HepG2 (cell line): ENCODE results near the gene EMILIN1. TPM values are rescaled to one million over a fixed set of nuclear protein-coding genes. Genes with fewer than 3 reads are reported as not detected.

Experiments
- ATAC-seq: fragments of 200-7000 bp; cut with Tn5 transposase; 3 replicates; pipeline ENCODE4 v1.9.1; 2020; ENCODE audit warnings: mild to moderate bottlenecking, moderate library complexity
- BruUV-seq: library from RNA; stranded (reverse); fragments of 400-500 nt; replicated peaks from 2 replicates; lab custom pipeline; 2021; lab: Mats Ljungman, UMichigan
- CTCF ChIA-PET: fragments of 300-600 bp; formaldehyde crosslinking; extraction: SDS; loops from one replicate; lab custom pipeline; 2021; ENCODE audit warnings: low total read pairs, inconsistent platforms, low intra/inter-chr PET ratio; lab: Yijun Ruan, JAX
- POLR2A ChIA-PET: fragments of 350-600 bp; sonication (Branson Sonifier 250); formaldehyde crosslinking; loops from one replicate; lab custom pipeline; 2020; ENCODE audit warnings: antibody characterized with exemption, inconsistent platforms; lab: Yijun Ruan, JAX
- DNase-seq: peaks from one replicate; pipeline ENCODE4 v3.0.0-alpha.2; 2015; ENCODE audit warnings: low spot score
- FAIRE-seq: peaks from 3 replicates; lab custom pipeline; 2011; peaks lifted over from hg19 to GRCh38; lab: Jason Lieb, UNC
- H2AFZ ChIP-seq: one replicate; pipeline ENCODE4 v1.6.1; 2011; ENCODE audit warnings: low read length, inconsistent platforms
- H3K27ac ChIP-seq: fragments of 300-600 bp; 3 replicates; pipeline ENCODE4 v1.8.0; 2011; ENCODE audit warnings: mixed run types, mild to moderate bottlenecking, mixed read lengths, low read length, inconsistent platforms; ENCODE audit not compliant: insufficient read depth; ENCODE audit errors: extremely low read length
- H3K27me3 ChIP-seq, 2 experiments: fragments of 200-600 bp in 1 of 2; 2 replicates in 1 of 2; 3 replicates in 1 of 2; pipeline versions ENCODE4 v1.6.0 to v1.8.0; 2011; ENCODE audit warnings: low read length in 2 of 2, mild to moderate bottlenecking in 2 of 2, moderate library complexity in 2 of 2, inconsistent platforms in 1 of 2; ENCODE audit not compliant: insufficient read depth in 2 of 2, control insufficient read depth in 1 of 2
- H3K36me3 ChIP-seq, 2 experiments: fragments of 200-600 bp in 1 of 2; replicated peaks in 1 of 2; 2 replicates in 1 of 2; 3 replicates in 1 of 2; pipeline versions ENCODE4 v1.5.1 to v1.8.0; 2011; ENCODE audit warnings: low read length in 2 of 2, inconsistent platforms in 1 of 2; ENCODE audit not compliant: insufficient read depth in 2 of 2, control insufficient read depth in 1 of 2
- H3K4me1 ChIP-seq: 2 replicates; pipeline ENCODE4 v1.5.1; 2012; ENCODE audit warnings: low read length, inconsistent platforms; ENCODE audit not compliant: insufficient read depth
- H3K4me2 ChIP-seq: 2 replicates; pipeline ENCODE4 v1.6.0; 2011; ENCODE audit warnings: low read depth, low read length, inconsistent platforms
- H3K4me3 ChIP-seq, 3 experiments: fragments of 200-600 bp in 1 of 3; sonication (generic), shearing (Covaris generic) in 1 of 3; replicated peaks in 1 of 3; 2 replicates each; pipeline ENCODE4 v1.5.1; 2011 to 2016; ENCODE audit warnings: low read length in 3 of 3, inconsistent platforms in 2 of 3, low read depth in 2 of 3, mild to moderate bottlenecking in 2 of 3, control low read depth in 1 of 3, mixed read lengths in 1 of 3; ENCODE audit not compliant: insufficient read depth in 1 of 3
- H3K79me2 ChIP-seq: one replicate; pipeline ENCODE4 v1.6.1; 2011; ENCODE audit warnings: low read length, inconsistent platforms; ENCODE audit not compliant: insufficient read depth
- H3K9ac ChIP-seq: 2 replicates; pipeline ENCODE4 v1.6.0; 2011; ENCODE audit warnings: mild to moderate bottlenecking, low read depth, low read length, inconsistent platforms; ENCODE audit not compliant: insufficient read depth
- H3K9me3 ChIP-seq: 2 replicates; pipeline ENCODE4 v1.5.1; 2012; ENCODE audit warnings: mild to moderate bottlenecking, low read length
- H4K20me1 ChIP-seq: 2 replicates; pipeline ENCODE4 v1.6.0; 2011; ENCODE audit warnings: inconsistent platforms, mild to moderate bottlenecking, low read length, moderate library complexity; ENCODE audit not compliant: insufficient read depth
- ATF4 ChIP-seq, 2 experiments: fragments of 450-650 bp in 1 of 2; sonication (generic) in 1 of 2; formaldehyde crosslinking; IDR thresholded peaks; 2 replicates each; pipeline versions ENCODE4 v1.5.0 to v1.8.0; 2020 to 2022; ENCODE audit warnings: mild to moderate bottlenecking in 1 of 2, missing genetic modification reagents in 1 of 2
- BRD4 ChIP-seq: sonication (generic); formaldehyde crosslinking; IDR thresholded peaks from 2 replicates; pipeline ENCODE4 v1.4.0; 2020; ENCODE audit warnings: missing genetic modification reagents
- NFYB ChIP-seq: sonication (generic); formaldehyde crosslinking; IDR thresholded peaks from 2 replicates; pipeline ENCODE4 v1.4.0; 2020; ENCODE audit warnings: missing genetic modification reagents
- NR2F6 ChIP-seq, 2 experiments: IDR thresholded peaks; 2 replicates each; pipeline ENCODE4 v1.6.1; 2016; ENCODE audit warnings: antibody characterized with exemption in 1 of 2, mild to moderate bottlenecking in 1 of 2
- PPARG ChIP-seq: conservative IDR thresholded peaks from 2 replicates; pipeline ENCODE4 v1.6.1; 2016; ENCODE audit warnings: missing biosample characterization, missing genetic modification reagents
- SIX1 ChIP-seq: sonication (generic); formaldehyde crosslinking; IDR thresholded peaks from 2 replicates; pipeline ENCODE4 v1.4.0; 2020; ENCODE audit warnings: missing genetic modification reagents, borderline replicate concordance
- SNAPC5 ChIP-seq: sonication (generic); formaldehyde crosslinking; IDR thresholded peaks from 2 replicates; pipeline ENCODE4 v1.8.1; 2023; ENCODE audit warnings: mild to moderate bottlenecking, missing genetic modification reagents, borderline replicate concordance
- TCF7 ChIP-seq: sonication (generic); IDR thresholded peaks from 2 replicates; pipeline ENCODE4 v1.6.1; 2016; ENCODE audit warnings: antibody characterized with exemption, low read depth
- TEAD3 ChIP-seq: optimal IDR thresholded peaks from 2 replicates; pipeline ENCODE3; 2016; ENCODE audit warnings: borderline replicate concordance
- ZNF280B ChIP-seq: sonication (generic); formaldehyde crosslinking; IDR thresholded peaks from 2 replicates; pipeline ENCODE4 v1.5.0; 2020; ENCODE audit warnings: missing genetic modification reagents, mild to moderate bottlenecking, borderline replicate concordance
- ZNF430 ChIP-seq: sonication (generic); formaldehyde crosslinking; IDR thresholded peaks from 2 replicates; pipeline ENCODE4 v1.9.0; 2021; ENCODE audit warnings: mild to moderate bottlenecking, missing genetic modification reagents
- ZNF546 ChIP-seq: sonication (generic); formaldehyde crosslinking; conservative IDR thresholded peaks from 2 replicates; pipeline ENCODE4 v1.8.1; 2023; ENCODE audit warnings: mild to moderate bottlenecking, missing genetic modification reagents
- ZNF550 ChIP-seq: sonication (generic); formaldehyde crosslinking; IDR thresholded peaks from 2 replicates; pipeline ENCODE4 v1.4.0; 2020; ENCODE audit warnings: mild to moderate bottlenecking, missing genetic modification reagents, borderline replicate concordance
- ZNF577 ChIP-seq: sonication (generic); formaldehyde crosslinking; IDR thresholded peaks from 2 replicates; pipeline ENCODE4 v1.4.0; 2020; ENCODE audit warnings: mild to moderate bottlenecking, low read depth, missing genetic modification reagents, borderline replicate concordance
- ZNF639 ChIP-seq: conservative IDR thresholded peaks from 2 replicates; pipeline ENCODE4 v1.6.1; 2018; ENCODE audit warnings: missing genetic modification reagents
- WGBS: methylation state at CpG from one replicate; pipeline ENCODE4 v1.1.6; 2017; ENCODE audit warnings: low lambda C conversion rate; 5-methylcytosine and 5-hydroxymethylcytosine counted together
- in situ Hi-C: cut with HindIII; loops from 2 replicates; pipeline ENCODE4 v1.10.0; 2017; ENCODE audit warnings: low pct_unique_long_range_greater_than_20kb; ENCODE audit not compliant: extremely low pct_ligation_motif_present
- intact Hi-C: fragments of 100-400 bp; cut with micrococcal nuclease; formaldehyde crosslinking; loops from one replicate; pipeline ENCODE4 v1.10.0; 2022; ENCODE audit not compliant: unreplicated experiment
- polyA plus RNA-seq, 8 experiments: library from polyadenylated mRNA; depleted of rRNA in 3 of 8; stranded (reverse) in 7 of 8; unstranded in 1 of 8; fragments of >200 nt; fragmentation: Illumina TruSeq in 4 of 8; extraction: Trizol in 4 of 8; gene quantifications; 2 replicates each; pipeline versions ENCODE4 v1.2.1 to v1.2.3, GENCODE V29; 2011 to 2016; ENCODE audit warnings: low read depth in 4 of 8, missing spikeins in 1 of 8, mixed read lengths in 1 of 8; ENCODE audit not compliant: insufficient read depth in 1 of 8
- total RNA-seq, 5 experiments: library from RNA; depleted of rRNA; stranded (reverse); fragments of >200 nt; fragmentation: Illumina TruSeq; extraction: Trizol; gene quantifications; 2 replicates each; pipeline ENCODE4 v1.2.3, GENCODE V29; 2016; ENCODE audit warnings: low read depth in 1 of 5

The EMILIN1 gene
- total and polyA plus RNA-seq, 2 of the 13 experiments (the other 11 are each of a cell fraction or from before 2014, with no cell fraction given), result 8.1 to 9.7 TPM

- WGBS, result 35% methylated on average over 21 of the region's 52 CpGs
- Histone ChIP-seq H3K79me2 (peaks cover 8% of the 10 kb centered on the region), H2AFZ (peak overlapping the region; percentile 68), H3K36me3 (peaks cover 2 to 18% of the 10 kb centered on the region in 2 experiments; a peak in 4 of 5 replicates), H3K4me2 (peak overlapping the region; percentile 99), H3K9ac (peak overlapping the region; percentile 77), H3K9me3 (no peaks in the 10 kb centered on the region), H3K4me1 (peaks cover 24% of the 10 kb centered on the region), H3K27ac (peak overlapping the region; percentile 81), H3K4me3 (peak overlapping the region; percentile 86 to 97 (median 91)), H3K27me3 (no peaks in the 10 kb centered on the region; a peak in 1 of 5 replicates), H4K20me1 (peaks cover 3% of the 10 kb centered on the region; the same call in 1 of the 2 replicates)
- BruUV-seq, result no TSS peak
- ChIA-PET CTCF (interaction anchor here (1.0 kb wide), 1 partner anchor 36 kb away, joined by 3 read pairs; no protein-coding TSS in a partner anchor), POLR2A (interaction anchor here (0.8 to 6.4 kb wide), 17 partner anchors 8 to 379 kb away, joined by 3 to 100 read pairs (median 15); partner anchors contain the start of genes ATRAID, EMILIN1, KHK and NRBP1)
- in situ Hi-C loops (no loop called here), intact Hi-C loops (loop anchor here (1.0 to 2.0 kb wide), 3 partner anchors 17 to 37 kb away; partner anchors contain the start of genes EMILIN1, KHK and TMEM214)
- DNase-seq, result no peak
- FAIRE-seq, result no peak
- ATAC-seq, result peak; percentile 51
- TF ChIP-seq ZNF639 (CRISPR knock-in tag), result peak; percentile 20; the same call in 1 of the 2 replicates
- peak; percentile 31; the same call in 1 of the 2 replicates for TF ChIP-seq ZNF430 (CRISPR knock-in tag)
- TF ChIP-seq ZNF550 (CRISPR knock-in tag), result 0 out of 2 replicates have a peak, but pooled peaks have one; percentile 22
- no peak for TF ChIP-seq SIX1 (CRISPR knock-in tag)
- peak; percentile 64; the same call in 1 of the 2 replicates for TF ChIP-seq ZNF546
- TF ChIP-seq NFYB (CRISPR knock-in tag), result no peak
- TF ChIP-seq NR2F6 (IDR thresholded peaks at IDR 0.05), result no peak; the same call in 1 of the 2 replicates
- TF ChIP-seq NR2F6 (CRISPR knock-in tag; IDR thresholded peaks at IDR 0.05), result peak; percentile 20; the same call in 1 of the 2 replicates
- TF ChIP-seq PPARG, result 0 out of 2 replicates have a peak, but pooled peaks have one; percentile 35
- peak; percentile 28 for TF ChIP-seq ZNF280B (CRISPR knock-in tag)
- peak in 1 of 2 experiments; percentile 65; a peak in 1 of 4 replicates for TF ChIP-seq ATF4 (CRISPR knock-in tag; IDR thresholded peaks at IDR 0.05)
- TF ChIP-seq TCF7, result no peak
- TF ChIP-seq TEAD3 (CRISPR knock-in tag), result peak; percentile 42
- peak; percentile 24; the same call in 1 of the 2 replicates for TF ChIP-seq ZNF577 (CRISPR knock-in tag)
- peak; percentile 69; the same call in 1 of the 2 replicates for TF ChIP-seq BRD4 (CRISPR knock-in tag)
- TF ChIP-seq SNAPC5 (CRISPR knock-in tag), result 0 out of 2 replicates have a peak, but pooled peaks have one; percentile 12
Observed at GRCh38 chr2:27049422-27050280, 28.8 kb upstream of the EMILIN1 start.
